GM12891 (cell line): ENCODE data around the gene NPEPPS.

Experiments used
- POLR2A ChIP-seq: IDR thresholded peaks from 2 replicates; pipeline ENCODE4 v1.6.1; 2011; ENCODE audit warnings: low read depth, low read length, control low read depth
- TAF1 ChIP-seq: IDR thresholded peaks from 2 replicates; pipeline ENCODE4 v1.6.1; 2011; ENCODE audit warnings: low read depth, low read length, control low read depth

- TF ChIP-seq POLR2A (no peak), TAF1 (no peak)
Measured at GRCh38 chr17:47664624-47664941, 133.7 kb downstream of the NPEPPS start.
